GM11168 (cell line): ENCODE results near the gene PNPLA8.
"Not testable (repeated sequence)": the region's sequence is repeated elsewhere in the genome, so short reads cannot be mapped to it uniquely, and the experiment has no call there.

ENCODE experiments used
- in situ Hi-C: fragments of 300-500 bp; cut with MboI; formaldehyde crosslinking; loops from one replicate; pipeline ENCODE4 v1.12.0; 2022; ENCODE audit warnings: low sequenced_read_pairs; ENCODE audit not compliant: unreplicated experiment

Gene PNPLA8

GRCh38 chr7:108484137-108484536 is 41.8 kb downstream of the PNPLA8 start:
- in situ Hi-C loops = no loop called here

DNA sequence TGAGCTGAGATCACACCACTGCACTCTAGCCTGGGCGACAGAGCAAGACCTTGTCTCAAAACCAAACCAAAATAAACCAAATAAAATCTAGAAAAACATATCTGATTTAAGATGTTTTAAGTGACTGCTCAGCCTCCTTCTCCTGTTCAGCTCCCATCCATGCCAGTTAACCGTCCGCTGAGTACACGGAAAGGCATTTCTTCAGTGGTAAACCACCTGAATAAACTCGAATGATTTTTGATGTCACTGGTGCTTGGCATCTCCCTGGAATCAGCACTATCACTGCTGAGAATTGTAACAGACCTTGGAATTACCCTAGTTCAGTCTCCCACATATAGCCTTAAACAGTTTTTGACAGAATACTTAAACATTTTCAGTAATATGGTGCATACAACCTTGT is 45.6 kb downstream of the PNPLA8 start:
- in situ Hi-C loops = no loop called here

GRCh38 chr7:108479751-108480150 is 46.2 kb downstream of the PNPLA8 start:
- in situ Hi-C loops = loop anchor here (10.0 kb wide), 1 partner anchor 295 kb away; no protein-coding TSS in a partner anchor

- in situ Hi-C loops = loop anchor here (10.0 kb wide), 1 partner anchor 294 kb away; no protein-coding TSS in a partner anchor
Measured at GRCh38 chr7:108479118-108479517, 46.8 kb downstream of the PNPLA8 start.

GRCh38 chr7:108468246-108468645 is 57.7 kb downstream of the PNPLA8 start:
- in situ Hi-C loops = no loop called here

DNA sequence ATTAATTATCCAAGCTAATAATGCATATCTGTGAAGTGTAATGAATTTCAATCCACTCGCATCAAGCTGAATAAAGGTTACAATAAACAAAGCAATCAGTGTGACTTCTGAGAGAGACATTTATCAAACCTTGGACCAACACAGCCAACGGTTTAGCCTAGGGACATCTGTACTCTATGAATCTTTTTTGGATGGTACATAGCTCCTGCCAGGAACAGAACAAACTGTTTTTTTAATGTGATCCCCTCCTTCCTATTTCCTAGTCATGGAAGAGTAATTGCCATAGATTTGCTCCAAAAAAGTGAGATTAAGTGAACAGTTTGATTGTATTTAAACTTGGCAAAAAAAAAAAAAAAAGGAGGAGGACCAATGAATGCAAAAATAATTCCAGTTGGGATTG is 58.5 kb downstream of the PNPLA8 start:
- in situ Hi-C loops = no loop called here

GRCh38 chr7:108466322-108466721 is 59.6 kb downstream of the PNPLA8 start:
- in situ Hi-C loops = not testable (repeated sequence)

- in situ Hi-C loops = no loop called here
Measured at GRCh38 chr7:108464743-108465142, 61.2 kb downstream of the PNPLA8 start.

GRCh38 chr7:108463613-108464012 is 62.3 kb downstream of the PNPLA8 start:
- in situ Hi-C loops = no loop called here

- in situ Hi-C loops = no loop called here
Measured at GRCh38 chr7:108461840-108462239, 64.1 kb downstream of the PNPLA8 start.

GRCh38 chr7:108460964-108461363 is 65.0 kb downstream of the PNPLA8 start:
- in situ Hi-C loops = no loop called here

- in situ Hi-C loops = no loop called here
Measured at GRCh38 chr7:108459922-108460551, 65.9 kb downstream of the PNPLA8 start.

DNA sequence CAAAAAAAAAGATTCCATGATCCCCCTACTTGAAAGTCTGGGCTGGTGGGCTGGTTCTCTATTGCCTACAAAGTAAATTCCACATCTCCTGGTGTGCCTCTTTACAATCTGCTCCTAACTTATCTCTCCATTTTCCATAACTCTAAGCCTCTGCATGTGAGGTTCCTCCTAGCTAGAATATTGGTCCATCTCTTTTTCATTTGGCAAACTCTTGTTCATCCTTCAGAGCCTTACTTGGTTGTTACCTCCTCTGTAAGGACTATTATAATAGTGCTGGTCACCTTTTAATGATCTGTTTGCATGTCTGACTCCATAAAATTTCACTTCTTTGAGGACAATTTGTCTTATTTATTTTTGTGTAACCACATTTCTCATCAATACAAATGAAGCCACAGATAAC is 68.1 kb downstream of the PNPLA8 start:
- in situ Hi-C loops = no loop called here

DNA sequence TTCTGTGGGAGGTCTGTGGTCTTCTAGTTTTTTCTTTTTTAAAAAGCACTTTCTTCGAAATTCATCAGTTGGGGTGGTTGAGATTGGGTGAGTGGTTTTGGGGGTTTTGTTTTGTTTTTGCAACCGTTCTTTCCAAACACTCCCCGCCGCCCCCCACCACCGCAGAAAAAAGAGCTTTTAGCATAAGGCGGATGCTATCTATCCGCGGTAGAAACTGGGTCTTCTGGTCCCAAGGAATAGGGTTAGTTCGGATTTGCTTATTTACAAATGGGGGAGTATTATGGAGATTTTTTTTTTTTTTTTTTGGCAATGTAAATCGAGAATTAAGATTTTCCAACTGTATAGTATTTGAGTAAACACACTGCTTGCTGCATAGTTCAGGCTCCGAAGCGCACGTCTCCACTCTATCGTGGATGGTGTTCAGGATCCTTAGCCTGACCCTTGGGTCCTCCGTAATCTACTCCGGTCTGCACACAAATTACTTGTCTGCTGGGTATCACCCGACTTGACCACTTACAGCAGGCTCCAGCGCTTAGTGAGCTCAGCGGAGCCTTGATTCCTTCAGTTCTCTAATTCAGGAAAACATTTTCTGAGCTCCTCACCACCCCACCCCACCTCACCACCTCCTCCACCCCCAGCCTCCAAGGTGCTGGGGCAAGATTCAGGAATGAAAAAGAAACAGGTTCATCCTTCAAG is 68.9 kb downstream of the PNPLA8 start:
- in situ Hi-C loops = no loop called here

- in situ Hi-C loops = no loop called here
Measured at GRCh38 chr7:108455998-108456677, 69.8 kb downstream of the PNPLA8 start, which contains the start of gene NRCAM. Gene NRCAM (minus strand): TSS chr7:108456436. CDS start chr7:108240064, 216,372 bp downstream.

DNA sequence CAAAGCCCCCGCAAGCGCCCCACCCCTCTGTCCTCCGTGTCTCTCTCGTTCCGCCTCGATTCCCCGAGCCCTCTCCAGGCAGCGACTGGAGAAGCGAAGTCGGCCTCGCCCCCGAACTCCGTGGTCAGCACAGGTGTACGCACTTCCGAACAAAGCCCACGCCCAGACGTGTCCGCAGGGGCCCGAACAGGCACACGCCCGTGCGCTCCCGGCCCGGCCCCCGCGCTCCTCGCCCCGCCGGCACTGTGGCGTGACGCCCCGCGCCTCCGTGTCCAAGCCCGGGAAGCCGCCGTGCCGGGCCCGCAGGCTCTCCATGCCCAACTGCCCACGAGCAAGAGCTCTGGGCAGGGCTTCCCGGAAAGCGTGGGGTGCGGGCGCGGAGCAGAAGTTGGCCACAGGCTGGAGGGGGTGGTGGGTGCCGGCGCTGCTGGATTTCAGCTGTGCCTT is 70.4 kb downstream of the PNPLA8 start:
- in situ Hi-C loops = no loop called here

GRCh38 chr7:108454674-108455550 is 71.0 kb downstream of the PNPLA8 start:
- in situ Hi-C loops = no loop called here

DNA sequence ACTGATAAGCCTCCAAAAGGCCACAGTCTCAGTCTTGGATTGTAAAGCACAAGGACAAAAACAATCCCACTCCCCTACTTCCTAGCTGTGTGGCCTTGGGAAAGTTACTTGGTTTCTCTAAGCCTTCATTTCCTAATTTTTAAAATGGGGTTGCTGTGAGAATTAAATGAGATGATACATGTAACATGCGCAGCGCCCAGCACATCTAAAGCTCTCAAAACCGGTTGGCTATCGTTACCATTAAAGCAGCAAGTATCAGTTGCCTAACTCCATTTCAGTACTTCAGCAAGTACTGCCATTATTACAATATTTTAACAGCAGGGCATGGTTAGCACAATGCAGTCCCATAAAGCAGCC is 71.6 kb downstream of the PNPLA8 start:
- in situ Hi-C loops = no loop called here

GRCh38 chr7:108453320-108453719 is 72.6 kb downstream of the PNPLA8 start:
- in situ Hi-C loops = no loop called here

DNA sequence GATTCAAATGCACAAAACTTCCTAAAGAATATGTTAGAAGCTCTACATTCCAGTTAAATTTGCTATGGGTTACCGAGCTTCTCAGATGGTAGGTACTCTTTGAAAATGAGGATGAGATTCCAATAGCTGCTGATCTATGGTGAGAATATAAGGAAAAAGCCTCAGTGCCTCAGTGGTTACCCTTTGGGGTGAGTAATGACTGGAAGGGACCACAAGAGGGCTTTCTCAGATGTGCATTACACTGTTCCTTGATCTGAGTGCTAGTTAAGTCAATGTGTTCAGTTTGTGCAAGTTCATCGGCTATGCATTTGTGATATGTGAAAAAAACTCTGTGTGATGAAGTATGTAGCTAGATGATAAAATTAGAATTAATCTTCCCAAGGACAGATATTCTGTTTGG is 73.2 kb downstream of the PNPLA8 start:
- in situ Hi-C loops = no loop called here
